Pericardium fibroblast (primary cell): ENCODE results near the gene SPEN. TPM values are rescaled to one million over a fixed set of nuclear protein-coding genes. Genes with fewer than 3 reads are reported as not detected.

ENCODE experiments used
- total RNA-seq: library from RNA; depleted of rRNA; stranded (reverse); fragments of >200 nt; gene quantifications from 2 replicates; pipeline ENCODE4 v1.2.3, GENCODE V29; 2015

Gene SPEN, protein sequence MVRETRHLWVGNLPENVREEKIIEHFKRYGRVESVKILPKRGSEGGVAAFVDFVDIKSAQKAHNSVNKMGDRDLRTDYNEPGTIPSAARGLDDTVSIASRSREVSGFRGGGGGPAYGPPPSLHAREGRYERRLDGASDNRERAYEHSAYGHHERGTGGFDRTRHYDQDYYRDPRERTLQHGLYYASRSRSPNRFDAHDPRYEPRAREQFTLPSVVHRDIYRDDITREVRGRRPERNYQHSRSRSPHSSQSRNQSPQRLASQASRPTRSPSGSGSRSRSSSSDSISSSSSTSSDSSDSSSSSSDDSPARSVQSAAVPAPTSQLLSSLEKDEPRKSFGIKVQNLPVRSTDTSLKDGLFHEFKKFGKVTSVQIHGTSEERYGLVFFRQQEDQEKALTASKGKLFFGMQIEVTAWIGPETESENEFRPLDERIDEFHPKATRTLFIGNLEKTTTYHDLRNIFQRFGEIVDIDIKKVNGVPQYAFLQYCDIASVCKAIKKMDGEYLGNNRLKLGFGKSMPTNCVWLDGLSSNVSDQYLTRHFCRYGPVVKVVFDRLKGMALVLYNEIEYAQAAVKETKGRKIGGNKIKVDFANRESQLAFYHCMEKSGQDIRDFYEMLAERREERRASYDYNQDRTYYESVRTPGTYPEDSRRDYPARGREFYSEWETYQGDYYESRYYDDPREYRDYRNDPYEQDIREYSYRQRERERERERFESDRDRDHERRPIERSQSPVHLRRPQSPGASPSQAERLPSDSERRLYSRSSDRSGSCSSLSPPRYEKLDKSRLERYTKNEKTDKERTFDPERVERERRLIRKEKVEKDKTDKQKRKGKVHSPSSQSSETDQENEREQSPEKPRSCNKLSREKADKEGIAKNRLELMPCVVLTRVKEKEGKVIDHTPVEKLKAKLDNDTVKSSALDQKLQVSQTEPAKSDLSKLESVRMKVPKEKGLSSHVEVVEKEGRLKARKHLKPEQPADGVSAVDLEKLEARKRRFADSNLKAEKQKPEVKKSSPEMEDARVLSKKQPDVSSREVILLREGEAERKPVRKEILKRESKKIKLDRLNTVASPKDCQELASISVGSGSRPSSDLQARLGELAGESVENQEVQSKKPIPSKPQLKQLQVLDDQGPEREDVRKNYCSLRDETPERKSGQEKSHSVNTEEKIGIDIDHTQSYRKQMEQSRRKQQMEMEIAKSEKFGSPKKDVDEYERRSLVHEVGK (N-terminal part only)
- total RNA-seq: 8.5 and 14.3 TPM in 2 replicates

DNA sequence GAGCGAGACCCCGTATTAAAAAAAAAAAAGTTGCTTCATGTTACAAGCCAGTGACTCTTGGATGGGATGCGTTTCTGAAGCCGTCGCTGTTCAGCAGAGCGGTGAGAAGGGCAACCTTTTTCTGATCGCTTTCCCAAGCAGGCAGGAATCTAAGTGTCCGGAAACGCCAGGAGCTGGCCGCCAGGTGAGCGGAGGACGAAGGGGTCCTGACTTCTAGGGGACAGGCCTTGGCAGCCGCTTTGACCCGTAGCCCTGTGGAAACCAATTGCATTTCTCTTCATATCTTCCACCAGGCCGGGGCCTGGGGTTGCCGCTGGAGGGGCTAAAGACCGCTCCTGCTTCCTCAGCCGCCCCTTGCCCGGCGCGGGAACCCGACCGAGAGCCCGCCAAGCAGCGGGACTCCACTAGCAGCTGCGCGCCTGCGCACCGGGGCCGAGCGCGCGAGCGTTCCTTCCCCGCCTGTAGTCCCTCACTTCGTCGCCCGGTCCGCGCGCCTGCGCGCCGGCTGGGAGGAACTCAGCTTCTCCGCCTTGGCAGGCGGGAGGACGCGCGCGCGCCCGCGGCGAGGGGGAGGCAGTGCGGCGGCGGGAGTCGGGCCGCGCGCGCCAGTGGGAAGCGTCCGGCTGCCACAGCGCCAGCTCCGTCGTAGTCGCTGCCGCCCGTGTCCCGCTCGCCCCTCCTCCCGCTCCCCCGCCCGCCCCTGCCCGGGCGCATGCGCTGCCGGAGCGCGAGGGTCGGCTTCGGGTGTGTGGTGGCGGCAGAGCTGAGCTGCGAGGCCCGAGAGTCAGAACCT, at the start of gene SPEN:
Gene SPEN, plus strand, starts transcription at position 608 of the 793 bp plus-strand sequence. CDS start 361 bp downstream, outside the sequence.

DNA sequence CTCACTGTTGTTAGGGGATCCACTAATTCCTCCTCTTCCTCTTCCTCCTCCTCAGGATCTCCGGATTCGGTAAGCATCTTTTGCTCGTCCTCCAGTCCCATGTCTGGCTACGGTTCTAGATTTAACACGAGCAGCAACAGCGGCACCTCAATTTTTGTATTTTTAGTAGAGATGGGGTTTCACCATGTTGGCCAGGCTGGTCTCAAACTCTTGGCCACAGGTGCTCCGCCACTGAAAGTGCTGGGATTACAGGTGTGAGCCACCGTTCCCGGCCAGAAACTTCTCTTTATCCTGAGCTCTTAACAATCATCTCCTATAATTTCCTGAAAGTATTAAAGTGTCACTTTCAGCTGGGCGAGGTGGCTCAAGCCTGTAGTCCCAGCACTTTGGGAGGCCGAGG, 40.0 kb upstream of the SPEN start, which contains the start of gene UQCRHL:
Gene UQCRHL, minus strand, starts transcription at position 101 of the 400 bp plus-strand sequence. Its CDS starts 0 bp downstream, at position 101.

DNA sequence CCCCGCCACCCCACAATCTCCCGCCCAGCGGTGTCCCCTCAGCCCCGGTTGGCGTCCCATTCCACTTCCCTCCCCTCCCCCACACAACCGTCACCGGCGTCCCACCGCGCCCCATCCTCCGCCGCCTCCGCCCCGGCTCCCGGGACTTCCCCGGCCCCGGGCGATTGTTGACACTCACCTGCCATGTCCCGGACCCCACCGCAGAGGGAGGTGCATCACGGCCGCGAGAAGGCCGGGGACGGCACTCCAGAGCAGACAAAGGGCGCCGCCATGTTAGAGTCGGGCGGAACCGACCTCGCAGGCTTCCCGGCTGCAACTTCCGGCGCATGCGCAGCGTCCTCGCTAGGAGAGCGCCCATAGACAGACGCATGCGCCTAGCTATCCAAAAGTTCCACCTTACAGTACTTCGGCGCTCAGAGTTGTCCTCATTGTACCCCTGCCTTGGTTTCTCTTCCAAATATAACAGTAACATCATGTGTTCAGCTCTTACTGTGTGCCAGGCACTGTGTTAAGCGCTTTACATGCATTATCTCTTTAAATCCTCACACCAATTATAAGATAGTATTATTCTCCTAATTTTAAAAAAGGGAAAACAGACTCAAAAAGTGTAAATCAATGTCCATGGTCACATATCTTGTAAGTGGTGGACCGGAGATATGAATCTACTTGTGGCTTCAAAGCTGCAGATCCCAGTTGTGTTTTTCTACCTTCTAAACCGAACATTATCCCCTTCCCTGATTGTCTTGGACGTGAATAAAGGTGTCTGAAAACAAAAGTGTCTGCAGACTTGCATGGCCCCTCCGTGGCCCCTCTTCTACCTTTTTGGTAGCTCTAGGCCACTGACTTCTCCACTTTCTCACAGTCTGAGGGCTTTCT, 128.5 kb downstream of the SPEN start, which contains the start of gene ZBTB17:
Gene ZBTB17, minus strand, starts transcription at position 297 of the 876 bp plus-strand sequence. CDS start 27,606 bp downstream, outside the sequence.

Other genes with a start within 250 kb of the SPEN start
- 5.3 and 9.9 TPM in 2 replicates for gene DDI2, start 230.2 kb upstream of the SPEN start, total RNA-seq
- 37.3 and 40.0 TPM in 2 replicates for gene PLEKHM2, start 163.4 kb upstream of the SPEN start, total RNA-seq
- 0.58 and 3.9 TPM in 2 replicates for gene SLC25A34, start 111.4 kb upstream of the SPEN start, total RNA-seq
- gene TMEM82, start 105.2 kb upstream of the SPEN start, total RNA-seq: not detected in 2 replicates
- gene FBLIM1, start 88.9 kb upstream of the SPEN start, total RNA-seq: 58.8 and 103 TPM in 2 replicates
- gene UQCRHL, start 40.1 kb upstream of the SPEN start, total RNA-seq: 0.82 and 1.2 TPM in 2 replicates
- gene ZBTB17, start 128.4 kb downstream of the SPEN start, total RNA-seq: 12.7 and 32.2 TPM in 2 replicates
- not detected in 2 replicates for gene SRARP, start 156.5 kb downstream of the SPEN start, total RNA-seq
- 2.0 and 22.6 TPM in 2 replicates for gene HSPB7, start 170.3 kb downstream of the SPEN start, total RNA-seq
- gene CLCNKA, start 174.3 kb downstream of the SPEN start, total RNA-seq: under 0.01 TPM in 1 of 2 replicates, not detected in the other
- gene CLCNKB, start 196.1 kb downstream of the SPEN start, total RNA-seq: 0.09 and 0.23 TPM in 2 replicates
- 0.23 and 1.3 TPM in 2 replicates for gene FAM131C, start 225.9 kb downstream of the SPEN start, total RNA-seq